Kidney (tissue), 14 donors: Measurements from ENCODE around the gene METTL15. TPM values are rescaled to one million over a fixed set of nuclear protein-coding genes. Genes with fewer than 3 reads are reported as not detected.

Source experiments
- DNase-seq, 5 donors: peaks; one replicate each; pipeline ENCODE4 v3.0.0-alpha.2; 2013 to 2020
- FAIRE-seq: peaks from 2 replicates; lab custom pipeline; 2012; peaks lifted over from hg19 to GRCh38; lab: Jason Lieb, UNC
- H3K27ac ChIP-seq, 2 donors: one replicate each; pipeline ENCODE4 v1.7.0; 2013; ENCODE audit warnings: low read depth in 2 of 2, low read length in 2 of 2, inconsistent platforms in 1 of 2
- H3K27me3 ChIP-seq: one replicate; pipeline ENCODE4 v1.7.1; 2013; ENCODE audit warnings: low read length, inconsistent platforms; ENCODE audit not compliant: control insufficient read depth, insufficient read depth
- H3K36me3 ChIP-seq, 3 donors: one replicate each; pipeline versions ENCODE4 v1.7.0 to v1.7.1; 2013; ENCODE audit warnings: low read length in 3 of 3, control low read depth in 1 of 3, inconsistent platforms in 1 of 3; ENCODE audit not compliant: insufficient read depth in 3 of 3, control insufficient read depth in 2 of 3
- H3K4me1 ChIP-seq, 3 donors: one replicate each; pipeline versions ENCODE4 v1.7.0 to v1.7.1; 2013; ENCODE audit warnings: low read length in 3 of 3, inconsistent platforms in 1 of 3, low read depth in 1 of 3; ENCODE audit not compliant: control insufficient read depth in 2 of 3, insufficient read depth in 2 of 3
- H3K4me3 ChIP-seq, 3 donors: one replicate each; pipeline versions ENCODE4 v1.7.0 to v1.8.1; 2013; ENCODE audit warnings: low read length in 3 of 3, control low read depth in 1 of 3, inconsistent platforms in 1 of 3
- H3K9ac ChIP-seq, 3 donors: one replicate each; pipeline versions ENCODE4 v1.7.0 to v1.7.1; 2013; ENCODE audit warnings: low read length in 3 of 3, control low read depth in 1 of 3, inconsistent platforms in 1 of 3
- H3K9me3 ChIP-seq, 3 donors: one replicate each; pipeline versions ENCODE4 v1.7.0 to v1.7.1; 2013; ENCODE audit warnings: low read length in 3 of 3, control low read depth in 1 of 3, inconsistent platforms in 1 of 3; ENCODE audit not compliant: control insufficient read depth in 2 of 3, insufficient read depth in 1 of 3
- intact Hi-C: fragments of 100-400 bp; cut with DNase I; formaldehyde crosslinking; loops from one replicate; pipeline ENCODE4 v1.11.1; 2022
- polyA plus RNA-seq: library from polyadenylated mRNA; stranded (reverse); fragments of 350-450 nt; fragmentation: Illumina TruSeq; extraction: RNeasy Lipid Tissue Mini Kit (QIAGEN cat#74804); gene quantifications from one replicate; pipeline ENCODE4 v1.2.3, GENCODE V29; 2014; ENCODE audit warnings: low read depth, low replicate concordance; ENCODE audit not compliant: insufficient read depth
- total RNA-seq: library from RNA; stranded (reverse); fragmentation: NEBNext Ultra II Directional; extraction: Animal tissue kit (Norgen Biotek cat#: 25700); gene quantifications from one replicate; pipeline ENCODE4 v1.2.1, GENCODE V29; 2021
- TF ChIP-seq, protein P1 (sequence below): IDR thresholded peaks from 3 replicates; pipeline ENCODE4 v1.5.1; 2012; ENCODE audit warnings: mild to moderate bottlenecking, moderate library complexity, borderline replicate concordance; ENCODE audit not compliant: insufficient read depth; ENCODE audit errors: extremely low read depth
- donor health status: control.
- donor health status: control.
- donor health status: control.
- donor health status: control.
- donor health status: control.
- donor health status: DM: yes; HTN: yes; CAD: no.
- donor health status: Normal renal cell carcinoma (clear cell type).

Gene METTL15
- total and polyA plus RNA-seq, 2 donors from 2014 or later = 6.4 to 14.7 TPM

GRCh38 chr11:28243061-28243460, 134.9 kb downstream of the METTL15 start:
- H3K27ac ChIP-seq = no peak overlapping the region
- H3K9ac ChIP-seq = no peak overlapping the region
- no peaks in the 10 kb centered on the region for H3K4me1 ChIP-seq
- intact Hi-C loops = no loop called here
- no peak overlapping the region for H3K4me3 ChIP-seq
- no peak for FAIRE-seq
- TF ChIP-seq, protein P1, sequence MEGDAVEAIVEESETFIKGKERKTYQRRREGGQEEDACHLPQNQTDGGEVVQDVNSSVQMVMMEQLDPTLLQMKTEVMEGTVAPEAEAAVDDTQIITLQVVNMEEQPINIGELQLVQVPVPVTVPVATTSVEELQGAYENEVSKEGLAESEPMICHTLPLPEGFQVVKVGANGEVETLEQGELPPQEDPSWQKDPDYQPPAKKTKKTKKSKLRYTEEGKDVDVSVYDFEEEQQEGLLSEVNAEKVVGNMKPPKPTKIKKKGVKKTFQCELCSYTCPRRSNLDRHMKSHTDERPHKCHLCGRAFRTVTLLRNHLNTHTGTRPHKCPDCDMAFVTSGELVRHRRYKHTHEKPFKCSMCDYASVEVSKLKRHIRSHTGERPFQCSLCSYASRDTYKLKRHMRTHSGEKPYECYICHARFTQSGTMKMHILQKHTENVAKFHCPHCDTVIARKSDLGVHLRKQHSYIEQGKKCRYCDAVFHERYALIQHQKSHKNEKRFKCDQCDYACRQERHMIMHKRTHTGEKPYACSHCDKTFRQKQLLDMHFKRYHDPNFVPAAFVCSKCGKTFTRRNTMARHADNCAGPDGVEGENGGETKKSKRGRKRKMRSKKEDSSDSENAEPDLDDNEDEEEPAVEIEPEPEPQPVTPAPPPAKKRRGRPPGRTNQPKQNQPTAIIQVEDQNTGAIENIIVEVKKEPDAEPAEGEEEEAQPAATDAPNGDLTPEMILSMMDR = no peak
- H3K27me3 ChIP-seq = no peaks in the 10 kb centered on the region
- no peaks in the 10 kb centered on the region for H3K9me3 ChIP-seq
- H3K36me3 ChIP-seq = no peaks in the 10 kb centered on the region
- no peak for DNase-seq

- H3K27ac ChIP-seq = no peak overlapping the region
- H3K9ac ChIP-seq = no peak overlapping the region
- intact Hi-C loops = no loop called here
- H3K36me3 ChIP-seq = no peaks in the 10 kb centered on the region
- no peaks in the 10 kb centered on the region for H3K4me1 ChIP-seq
- TF ChIP-seq, protein P1 = no peak
- H3K27me3 ChIP-seq = no peaks in the 10 kb centered on the region
- no peak overlapping the region for H3K4me3 ChIP-seq
- FAIRE-seq (no peak), DNase-seq (no peak)
- H3K9me3 ChIP-seq = no peaks in the 10 kb centered on the region
These were observed 135.4 kb downstream of the METTL15 start for GRCh38 chr11:28243581-28243980.

GRCh38 chr11:28245131-28245530, 136.9 kb downstream of the METTL15 start:
- TF ChIP-seq, protein P1 = no peak
- Histone ChIP-seq H3K9me3 (no peaks in the 10 kb centered on the region), H3K27ac (no peak overlapping the region), H3K27me3 (no peaks in the 10 kb centered on the region), H3K36me3 (no peaks in the 10 kb centered on the region), H3K4me3 (no peak overlapping the region), H3K9ac (no peak overlapping the region), H3K4me1 (no peaks in the 10 kb centered on the region)
- DNase-seq = no peak
- intact Hi-C loops = no loop called here
- FAIRE-seq = no peak

- Histone ChIP-seq H3K9me3 (peaks cover 0 to 3% (median 0%) of the 10 kb centered on the region in 3 donors), H3K27ac (no peak overlapping the region), H3K9ac (no peak overlapping the region), H3K27me3 (no peaks in the 10 kb centered on the region), H3K4me3 (no peak overlapping the region), H3K4me1 (no peaks in the 10 kb centered on the region), H3K36me3 (no peaks in the 10 kb centered on the region)
- FAIRE-seq = no peak
- no peak for DNase-seq
- intact Hi-C loops = no loop called here
- TF ChIP-seq, protein P1 = no peak
These were observed 142.0 kb downstream of the METTL15 start for GRCh38 chr11:28250192-28250591.
